NOMO-1 (cell line): Measurements from ENCODE around the gene SART1.
A peak's percentile ranks its signal among the peaks of the same experiment; 100 is the strongest.

Source experiments
- DNase-seq, 2 experiments: peaks; one replicate each; lab custom pipeline; 2025; ENCODE audit not compliant: unreplicated experiment in 2 of 2; lab: John Stamatoyannopoulos, UW

Gene SART1

DNA sequence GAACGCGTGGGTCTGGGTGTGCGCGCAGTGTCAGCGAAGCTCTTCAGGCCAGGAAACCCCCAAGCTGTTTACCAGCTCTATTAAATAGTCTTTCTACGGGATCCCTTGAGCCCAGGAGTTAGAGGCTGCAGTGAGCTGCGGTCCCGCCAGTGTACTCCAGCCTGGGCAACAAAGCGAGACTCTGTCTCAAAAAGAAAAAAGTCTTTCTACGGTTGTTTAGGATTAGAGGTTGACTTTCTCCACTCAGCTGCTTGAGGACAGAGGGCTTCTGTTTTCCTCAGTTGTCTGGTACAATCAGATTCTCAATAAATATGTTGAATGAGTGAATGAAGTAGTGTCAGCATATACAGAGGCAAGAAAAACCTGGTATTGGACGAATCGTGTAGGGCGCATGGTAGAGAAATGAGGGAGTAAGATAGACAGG is 619 bp downstream of the SART1 start:
- DNase-seq: no peak

DNA sequence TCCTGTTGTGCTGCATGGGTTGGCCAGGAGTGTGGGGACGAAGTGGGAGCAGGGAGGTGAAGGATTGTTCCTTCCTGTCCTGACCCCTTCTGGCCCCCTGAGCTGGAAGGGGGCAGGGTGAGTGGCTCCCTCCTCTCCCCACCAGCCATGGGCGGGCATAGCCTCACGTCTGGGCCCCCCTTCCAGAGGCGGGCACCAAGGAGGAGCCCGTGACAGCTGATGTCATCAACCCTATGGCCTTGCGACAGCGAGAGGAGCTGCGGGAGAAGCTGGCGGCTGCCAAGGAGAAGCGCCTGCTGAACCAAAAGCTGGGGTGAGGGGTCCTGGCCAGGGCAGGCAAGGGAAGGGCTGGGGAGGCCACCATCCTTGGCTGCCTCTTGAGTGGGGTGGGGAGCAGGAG is 3.4 kb downstream of the SART1 start:
- no peak for DNase-seq

DNA sequence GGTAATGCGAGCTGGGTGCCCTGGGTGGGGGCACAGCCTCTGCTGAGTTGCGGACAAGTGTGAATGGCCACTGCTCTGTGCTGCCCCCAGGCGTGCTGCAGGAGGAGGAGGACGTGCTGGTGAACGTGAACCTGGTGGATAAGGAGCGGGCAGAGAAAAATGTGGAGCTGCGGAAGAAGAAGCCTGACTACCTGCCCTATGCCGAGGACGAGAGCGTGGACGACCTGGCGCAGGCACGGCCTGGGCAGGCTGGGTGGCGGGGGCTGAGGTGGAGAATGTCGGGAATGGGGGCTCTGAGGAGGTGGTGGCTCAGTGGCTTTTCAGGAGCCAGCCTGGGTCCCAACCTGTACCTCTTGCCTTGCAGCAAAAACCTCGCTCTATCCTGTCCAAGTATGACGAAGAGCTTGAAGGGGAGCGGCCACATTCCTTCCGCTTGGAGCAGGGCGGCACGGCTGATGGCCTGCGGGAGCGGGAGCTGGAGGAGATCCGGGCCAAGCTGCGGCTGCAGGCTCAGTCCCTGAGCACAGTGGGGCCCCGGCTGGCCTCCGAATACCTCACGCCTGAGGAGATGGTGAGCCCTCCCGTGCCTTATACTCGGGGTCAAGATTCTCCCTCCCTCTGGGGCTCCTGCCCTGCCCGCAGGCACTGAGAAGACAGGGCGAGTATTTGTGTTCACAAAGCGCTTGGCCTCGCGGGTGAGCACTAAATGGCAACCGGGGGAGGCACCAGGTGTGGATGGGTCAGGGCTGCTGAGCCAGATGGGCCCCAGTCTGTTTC is 4.6 kb downstream of the SART1 start:
- DNase-seq: no peak

DNA sequence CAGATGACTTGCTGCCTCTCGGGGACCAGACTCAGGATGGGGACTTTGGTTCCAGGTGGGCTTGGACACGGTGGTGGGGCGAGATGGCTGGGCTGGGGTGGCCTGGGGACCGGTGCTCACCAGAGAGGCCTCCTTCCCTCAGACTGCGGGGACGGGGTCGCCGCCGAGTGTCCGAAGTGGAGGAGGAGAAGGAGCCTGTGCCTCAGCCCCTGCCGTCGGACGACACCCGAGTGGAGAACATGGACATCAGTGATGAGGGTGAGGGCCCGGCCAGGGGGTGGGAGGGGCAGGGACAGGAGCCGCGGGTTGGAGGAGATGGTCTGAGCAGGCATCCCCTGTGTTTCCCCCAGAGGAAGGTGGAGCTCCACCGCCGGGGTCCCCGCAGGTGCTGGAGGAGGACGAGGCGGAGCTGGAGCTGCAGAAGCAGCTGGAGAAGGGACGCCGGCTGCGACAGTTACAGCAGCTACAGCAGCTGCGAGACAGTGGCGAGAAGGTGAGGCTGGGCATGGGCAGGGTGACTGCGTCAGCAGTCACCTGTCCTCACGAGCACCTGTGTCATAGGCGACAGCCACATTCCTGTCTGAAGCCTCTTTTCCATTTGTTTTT is 5.9 kb downstream of the SART1 start:
- no peak for DNase-seq

DNA sequence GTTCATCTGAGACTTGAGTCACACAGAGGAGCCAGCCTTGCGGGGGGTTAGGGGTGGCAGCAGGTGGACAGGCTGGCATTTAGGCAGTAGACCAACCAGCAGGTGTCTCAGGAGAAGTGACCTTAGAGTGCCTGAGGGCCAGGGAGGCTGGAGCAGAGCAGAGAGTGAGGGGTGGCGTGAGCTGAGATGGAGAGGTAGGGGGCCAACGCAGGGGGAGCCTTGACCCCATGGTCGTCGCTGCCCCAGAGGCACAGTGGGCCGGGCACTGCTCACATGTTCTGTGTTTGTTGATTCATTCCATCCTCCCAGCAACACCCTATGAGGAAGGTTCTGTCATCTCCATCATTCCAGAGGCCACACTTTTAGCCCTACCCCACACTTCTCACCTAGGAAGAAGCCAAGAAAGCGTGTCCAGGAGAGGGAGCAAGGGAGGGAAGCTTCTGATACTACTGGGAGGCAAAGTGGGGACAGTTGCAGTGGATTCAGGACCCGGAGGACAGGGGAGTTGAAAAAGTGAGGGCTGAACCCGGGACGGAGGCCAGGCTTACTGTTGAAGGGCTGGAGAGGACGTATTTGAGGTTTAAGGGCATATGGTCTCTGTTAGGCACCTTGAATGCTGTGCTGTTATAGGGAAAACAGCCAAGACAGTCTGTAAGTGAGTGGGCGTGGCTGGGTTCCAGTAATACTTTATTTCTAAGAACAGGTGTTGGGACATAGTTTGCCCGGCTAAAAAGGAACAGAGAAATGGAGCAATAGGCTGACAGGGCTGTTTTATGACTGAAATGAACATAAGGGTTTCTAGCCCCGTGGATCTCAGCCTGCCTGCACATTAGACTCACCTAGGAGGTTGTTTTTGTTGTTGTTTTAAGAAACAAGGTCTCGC is 7.3 kb downstream of the SART1 start:
- DNase-seq: peak; percentile 3 to 11

DNA sequence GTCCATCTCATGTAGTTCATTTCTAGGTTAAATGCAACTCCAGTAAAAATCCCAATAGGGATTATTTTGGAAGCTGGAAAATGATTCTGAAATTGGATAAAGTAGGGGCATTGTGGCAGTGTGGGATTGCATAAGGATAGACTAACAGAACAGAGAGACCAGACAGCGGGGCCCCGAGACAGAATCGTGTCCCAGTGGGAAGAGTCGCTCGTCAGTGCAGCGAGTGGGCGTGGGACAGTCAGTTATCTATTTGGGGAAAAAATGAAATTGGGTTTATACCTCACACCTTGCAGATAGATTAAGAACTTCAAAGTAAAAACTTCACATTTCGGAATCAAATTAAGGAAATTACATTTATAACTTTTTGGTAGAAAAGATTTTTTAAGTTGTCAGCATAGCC is 10.6 kb downstream of the SART1 start:
- no peak for DNase-seq

DNA sequence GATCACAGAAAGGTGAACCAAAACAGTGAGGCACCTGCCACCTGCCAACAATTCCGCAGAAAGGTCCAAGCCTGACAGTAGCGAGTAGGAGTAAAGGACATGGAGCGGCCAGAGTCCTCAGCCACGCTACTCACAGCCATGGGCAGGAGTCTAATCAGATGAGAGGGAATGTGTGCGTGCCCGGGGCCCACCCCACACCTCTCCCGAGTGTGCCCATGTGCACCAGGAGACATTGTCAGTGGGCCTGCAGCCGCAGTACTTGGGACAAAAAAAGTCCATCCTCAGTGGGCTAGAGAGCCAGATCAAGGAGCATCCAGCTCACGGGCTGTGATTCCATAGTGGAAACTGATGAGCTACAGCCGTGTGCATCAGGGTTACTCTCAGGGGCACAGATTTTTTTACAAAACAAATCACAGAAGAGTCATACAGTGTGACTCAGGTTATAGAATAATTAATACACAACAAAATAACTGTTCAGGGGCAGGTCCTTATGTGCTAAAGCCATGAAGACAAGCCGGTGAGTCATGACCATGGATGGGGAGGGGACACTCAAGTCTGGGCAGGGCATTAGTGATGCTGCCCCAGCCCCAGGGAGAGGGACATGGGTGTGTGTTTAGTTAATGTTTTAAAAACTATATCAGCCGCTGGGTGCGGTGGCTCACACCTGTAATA is 12.0 kb downstream of the SART1 start:
- no peak for DNase-seq

DNA sequence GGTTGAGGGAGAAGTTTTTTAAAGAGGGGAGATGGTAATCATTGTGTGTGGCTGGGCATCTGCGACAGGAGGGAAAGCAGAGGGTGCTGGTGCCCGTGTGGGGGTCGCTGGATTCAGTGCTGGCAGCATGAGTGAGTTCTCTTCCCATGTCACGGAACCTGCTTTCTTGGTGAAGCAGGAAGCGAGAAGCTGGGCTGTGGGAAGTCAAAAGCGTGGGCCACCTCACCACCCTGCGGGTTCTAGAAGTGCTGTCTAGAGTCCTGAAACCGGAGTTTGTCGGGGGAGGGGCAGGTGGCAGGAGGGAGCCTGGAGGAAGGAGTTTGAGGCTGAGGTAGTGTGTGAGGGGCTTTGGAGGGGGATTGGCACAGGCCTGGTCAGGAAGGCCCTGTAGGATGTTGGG is 14.2 kb downstream of the SART1 start:
- DNase-seq: no peak

DNA sequence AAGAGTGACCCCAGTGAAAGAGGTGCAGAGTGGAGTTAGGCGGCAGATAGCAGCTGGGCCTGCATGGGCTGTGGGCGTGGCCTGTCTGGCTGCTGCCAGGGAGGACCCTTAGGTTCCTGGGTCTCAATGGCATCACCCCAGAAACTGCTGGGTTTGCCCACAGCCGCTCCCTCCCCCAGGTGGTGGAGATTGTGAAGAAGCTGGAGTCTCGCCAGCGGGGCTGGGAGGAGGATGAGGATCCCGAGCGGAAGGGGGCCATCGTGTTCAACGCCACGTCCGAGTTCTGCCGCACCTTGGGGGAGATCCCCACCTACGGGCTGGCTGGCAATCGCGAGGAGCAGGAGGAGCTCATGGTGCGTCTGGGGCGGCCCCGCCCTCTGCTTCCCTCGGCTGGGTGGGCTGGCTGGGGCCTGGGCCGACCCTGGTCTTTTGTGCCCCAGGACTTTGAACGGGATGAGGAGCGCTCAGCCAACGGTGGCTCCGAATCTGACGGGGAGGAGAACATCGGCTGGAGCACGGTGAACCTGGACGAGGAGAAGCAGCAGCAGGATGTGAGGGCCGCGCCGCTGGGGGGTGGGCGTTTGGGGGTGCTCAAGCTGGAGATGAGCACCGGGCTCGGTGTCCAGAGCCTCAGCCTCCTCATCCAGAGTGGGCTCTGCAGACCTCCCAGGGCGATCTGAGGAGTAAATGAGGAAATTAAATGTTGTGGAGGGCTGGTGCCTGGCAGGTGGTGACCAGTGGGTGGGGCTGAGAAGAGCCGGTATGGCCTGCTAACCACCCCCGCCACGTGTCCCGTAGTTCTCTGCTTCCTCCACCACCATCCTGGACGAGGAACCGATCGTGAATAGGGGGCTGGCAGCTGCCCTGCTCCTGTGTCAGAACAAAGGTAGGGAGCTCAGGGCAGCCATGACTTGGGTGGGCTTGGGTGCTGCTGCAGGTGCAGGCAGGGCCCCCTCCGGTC is 15.0 kb downstream of the SART1 start:
- no peak for DNase-seq

DNA sequence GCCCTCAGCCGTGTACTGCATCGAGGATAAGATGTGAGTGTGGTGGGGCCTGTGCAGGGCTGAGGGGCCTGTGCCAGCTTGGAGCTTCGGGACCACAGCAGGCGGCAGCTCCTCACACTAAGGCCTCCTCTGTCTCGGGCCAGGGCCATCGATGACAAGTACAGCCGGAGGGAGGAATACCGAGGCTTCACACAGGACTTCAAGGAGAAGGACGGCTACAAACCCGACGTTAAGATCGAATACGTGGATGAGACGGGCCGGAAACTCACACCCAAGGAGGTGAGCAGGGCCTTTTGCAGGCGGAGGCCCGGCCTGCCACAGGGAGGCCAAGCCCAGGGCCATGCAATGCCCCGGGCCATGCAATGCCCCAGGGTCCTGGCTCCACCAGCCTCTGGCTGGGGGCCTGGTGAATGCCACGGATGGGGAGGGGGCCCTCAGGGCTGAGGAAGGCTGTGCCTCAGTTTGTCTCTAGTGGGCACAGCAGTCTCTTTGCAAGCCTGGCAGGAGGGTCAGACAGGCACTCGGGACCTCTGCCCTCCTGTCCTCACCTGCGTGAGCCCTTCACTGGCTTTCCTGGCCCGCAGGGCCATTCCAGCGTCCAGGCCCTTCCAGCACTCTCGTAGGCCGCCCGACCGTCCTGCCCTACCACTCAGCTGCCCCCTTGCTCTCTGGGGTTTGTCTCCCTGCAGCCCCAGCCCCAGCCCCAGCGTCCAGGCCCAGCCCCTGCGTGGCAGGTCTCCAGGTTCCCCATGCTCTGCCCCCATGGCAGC is 16.3 kb downstream of the SART1 start:
- DNase-seq: no peak

DNA sequence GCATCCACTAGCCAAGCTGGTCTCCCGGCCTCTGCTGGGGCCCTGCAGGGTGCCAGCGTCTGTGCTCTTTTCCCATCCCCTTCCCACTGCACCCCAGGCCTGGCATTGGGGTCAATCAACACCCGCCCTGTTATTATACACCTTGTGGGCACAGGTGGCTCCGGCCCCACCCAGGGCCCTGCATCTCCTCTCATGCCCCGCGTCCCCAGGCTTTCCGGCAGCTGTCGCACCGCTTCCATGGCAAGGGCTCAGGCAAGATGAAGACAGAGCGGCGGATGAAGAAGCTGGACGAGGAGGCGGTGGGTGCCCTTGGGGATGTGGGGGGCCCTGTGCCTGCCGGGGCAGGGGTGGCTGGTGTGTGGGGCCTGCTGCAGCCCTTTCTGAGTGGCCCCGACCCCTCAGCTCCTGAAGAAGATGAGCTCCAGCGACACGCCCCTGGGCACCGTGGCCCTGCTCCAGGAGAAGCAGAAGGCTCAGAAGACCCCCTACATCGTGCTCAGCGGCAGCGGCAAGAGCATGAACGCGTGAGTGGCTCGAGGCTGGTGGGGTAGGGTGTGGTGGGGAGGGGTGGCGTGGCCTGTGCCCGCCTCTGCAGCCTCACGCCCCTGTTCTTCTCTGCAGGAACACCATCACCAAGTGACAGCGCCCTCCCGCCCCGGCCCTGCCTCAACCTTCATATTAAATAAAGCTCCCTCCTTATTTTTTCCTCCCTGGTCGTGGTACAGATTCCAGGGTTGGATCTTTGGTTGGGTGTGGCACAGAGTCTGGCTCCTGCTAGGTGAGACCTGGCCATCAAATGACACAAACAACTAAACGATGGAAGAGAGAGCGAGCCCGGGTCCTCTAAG is 17.1 kb downstream of the SART1 start:
- DNase-seq: no peak

DNA sequence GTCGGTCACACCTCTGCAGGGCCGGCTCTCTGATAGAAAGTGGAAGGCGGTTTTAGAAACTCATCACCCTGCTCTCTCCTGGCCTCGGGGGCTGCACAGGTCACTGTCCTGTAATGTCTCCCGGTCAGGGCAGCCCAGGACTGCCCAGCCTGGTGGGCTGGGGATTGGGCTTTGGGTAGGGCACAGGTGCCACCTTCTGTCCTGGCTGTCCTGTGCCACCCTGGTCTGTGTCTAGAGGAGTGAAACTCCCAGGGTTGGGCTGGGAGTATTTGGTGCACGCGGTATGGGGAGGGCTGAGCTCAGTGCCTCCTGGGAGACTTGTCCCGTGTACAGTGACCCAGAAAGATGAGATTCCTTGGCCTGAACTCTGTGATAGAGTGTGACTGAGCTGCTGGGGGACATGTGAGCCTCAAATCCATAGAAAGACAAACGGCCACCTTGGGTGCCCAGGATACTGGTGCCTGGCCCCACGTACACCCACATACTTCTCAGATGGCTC is 17.8 kb downstream of the SART1 start:
- DNase-seq: no peak

DNA sequence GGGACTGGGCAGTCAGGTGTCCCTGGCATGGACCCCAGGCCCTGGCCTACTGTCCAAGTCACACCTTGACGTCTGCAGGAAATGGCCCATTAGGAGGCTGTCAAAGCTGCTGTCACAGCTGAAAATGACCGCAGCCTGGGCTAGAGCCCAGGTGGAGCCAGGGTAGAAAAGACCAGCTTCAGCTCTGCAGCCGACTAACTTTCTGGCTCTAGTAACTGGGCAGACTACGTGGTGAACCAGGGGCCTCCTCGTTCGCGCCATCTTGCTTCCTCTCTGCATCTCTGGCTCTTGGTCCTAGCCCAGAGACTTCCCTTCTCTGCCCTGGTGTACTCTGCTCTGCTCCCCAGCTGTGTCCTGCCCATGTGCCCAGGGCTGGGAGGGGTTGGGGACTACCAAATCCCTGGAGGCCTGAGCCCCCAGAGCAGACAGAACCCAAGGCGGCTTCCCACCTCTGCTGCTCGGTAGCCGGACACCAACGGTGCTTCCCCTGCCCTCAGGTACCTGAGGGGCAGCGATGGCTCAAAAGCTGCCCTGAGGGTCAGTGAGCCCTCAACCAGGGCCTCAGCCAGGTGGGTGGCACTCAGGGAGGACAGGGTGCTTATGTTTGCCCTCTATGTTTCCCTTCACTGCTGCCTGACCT is 19.7 kb downstream of the SART1 start:
- DNase-seq: no peak

DNA sequence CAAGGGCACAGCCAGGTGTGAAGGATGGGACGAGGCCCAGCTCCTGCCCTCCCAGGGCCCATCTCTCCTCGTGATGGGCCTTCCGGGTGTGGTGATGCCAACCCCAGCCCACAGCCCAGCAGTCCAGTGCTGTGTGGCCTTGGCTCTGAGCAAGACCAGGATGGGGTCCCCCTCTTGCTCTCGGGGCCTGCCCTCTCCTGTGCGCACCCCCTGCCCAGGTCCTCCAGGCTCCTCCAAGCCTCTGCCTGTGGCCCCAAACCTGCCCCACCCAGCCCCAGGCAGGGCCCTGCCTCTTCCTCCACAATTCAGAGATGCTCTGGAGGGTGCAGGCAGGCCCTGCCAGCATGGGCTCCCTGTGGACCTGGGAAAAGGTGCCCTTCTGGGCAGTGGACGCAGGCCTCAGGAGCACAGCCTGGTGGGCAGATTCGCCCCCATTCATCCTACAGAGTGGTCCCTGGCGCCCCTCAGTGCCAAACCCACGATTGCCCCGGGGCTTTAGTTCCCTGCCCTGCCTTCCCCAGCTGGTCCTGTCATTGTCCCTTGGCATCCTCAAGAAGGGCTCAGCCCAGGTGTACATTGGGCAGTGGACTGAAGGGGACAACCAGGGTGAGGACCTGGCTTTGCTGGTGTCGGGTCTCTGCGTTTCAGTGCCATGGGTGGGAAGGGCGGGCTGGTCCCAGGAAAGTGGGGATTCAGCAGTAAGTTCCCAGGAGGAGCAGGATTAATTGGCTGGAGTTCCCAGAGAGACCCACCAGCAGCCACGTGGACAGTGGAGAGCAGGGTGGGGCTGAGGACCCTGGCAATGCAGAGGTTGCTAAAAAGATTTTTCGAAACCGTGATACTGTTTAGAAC is 20.7 kb downstream of the SART1 start:
- DNase-seq: no peak

DNA sequence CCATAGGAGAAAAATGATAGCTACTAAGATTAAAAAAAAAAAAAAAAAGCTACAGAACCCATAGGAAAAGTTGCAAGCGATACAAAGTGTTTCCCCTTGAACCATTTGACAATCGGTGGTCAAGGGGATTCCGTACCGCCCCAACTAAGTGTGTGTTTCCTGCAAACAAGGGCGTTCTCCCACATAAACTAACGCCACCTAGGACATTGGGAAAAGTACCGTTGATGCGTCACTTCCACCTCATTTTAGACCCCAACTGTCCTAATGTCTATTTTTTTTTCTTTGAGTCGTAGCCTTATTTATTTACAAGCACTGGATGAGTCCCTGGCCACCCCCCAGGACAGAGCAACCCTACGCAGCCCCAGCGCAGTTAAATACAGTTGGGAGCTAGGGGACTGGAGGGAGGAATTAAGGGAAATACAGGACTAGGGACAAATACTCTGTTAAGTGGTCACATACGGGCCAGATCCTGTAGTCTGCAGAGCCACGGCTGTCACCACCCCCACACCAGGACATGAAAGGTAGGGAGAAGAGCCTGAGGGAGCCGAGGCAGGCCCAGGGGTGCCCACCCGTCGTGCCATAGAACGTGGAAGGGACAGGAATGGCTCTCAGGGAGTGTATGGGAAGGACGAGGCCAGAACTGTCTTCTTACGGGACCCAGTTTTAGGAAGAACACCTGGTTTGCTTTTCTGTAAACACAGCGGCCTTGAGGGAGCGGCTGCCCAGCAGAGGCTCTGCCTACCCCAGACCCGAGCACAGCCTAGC is 21.5 kb downstream of the SART1 start:
- DNase-seq: no peak

DNA sequence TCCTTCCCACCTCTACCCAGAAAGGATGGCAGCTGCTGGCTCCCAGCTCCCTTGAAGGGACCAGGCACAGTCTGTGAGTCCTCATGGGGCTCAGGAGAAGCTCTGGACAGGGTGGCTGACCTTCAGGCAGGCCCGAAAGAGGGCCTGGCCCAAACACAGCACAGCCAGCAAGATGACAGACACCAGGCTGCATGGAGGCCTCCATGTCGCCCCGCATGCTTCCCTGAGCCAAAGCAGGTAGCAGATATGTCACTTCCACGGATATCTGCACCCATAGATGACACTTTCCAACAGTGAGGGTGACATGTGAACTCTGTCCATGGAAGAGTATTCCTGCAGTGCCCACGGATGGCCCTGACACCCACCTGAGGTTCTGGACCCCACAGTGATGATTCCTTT is 22.1 kb downstream of the SART1 start:
- DNase-seq: no peak
